H1 (cell line): ENCODE results near the gene CUX1. TPM values are rescaled to one million over a fixed set of nuclear protein-coding genes. Genes with fewer than 3 reads are reported as not detected.

Experiments used
- CTCF ChIA-PET: fragments of 300-600 bp; sonication (Branson Sonifier 250); formaldehyde crosslinking; loops from one replicate; lab custom pipeline; 2021; ENCODE audit not compliant: partially characterized antibody; lab: Charles Lee
- POLR2A ChIA-PET: fragments of 300-600 bp; sonication (Branson Sonifier 250); formaldehyde crosslinking; loops from one replicate; lab custom pipeline; 2021; ENCODE audit warnings: inconsistent platforms; ENCODE audit not compliant: partially characterized antibody; lab: Charles Lee
- DNase-seq, 2 experiments: peaks; one replicate each; pipeline versions ENCODE4 v3.0.0 to v3.0.0-alpha.2; 2010 to 2022; ENCODE audit warnings: low spot score in 2 of 2, low read depth in 1 of 2, mixed read lengths in 1 of 2
- FAIRE-seq: peaks from 2 replicates; lab custom pipeline; 2011; peaks lifted over from hg19 to GRCh38; lab: Jason Lieb, UNC
- H2AFZ ChIP-seq: 2 replicates; pipeline ENCODE4 v1.8.1; 2012; ENCODE audit warnings: low read length, inconsistent platforms
- H2AK5ac ChIP-seq: 2 replicates; pipeline ENCODE4 v1.6.1; 2013; ENCODE audit warnings: low read depth, low read length
- H2BK120ac ChIP-seq: replicated peaks from 2 replicates; pipeline ENCODE3; 2013; ENCODE audit warnings: low read depth, low read length, inconsistent platforms
- H2BK12ac ChIP-seq: 2 replicates; pipeline ENCODE4 v1.6.1; 2013; ENCODE audit warnings: low read depth, low read length
- H2BK15ac ChIP-seq: 2 replicates; pipeline ENCODE4 v1.6.1; 2013; ENCODE audit warnings: low read length
- H2BK20ac ChIP-seq: 2 replicates; pipeline ENCODE4 v1.6.1; 2013; ENCODE audit warnings: low read length
- H2BK5ac ChIP-seq: 2 replicates; pipeline ENCODE4 v1.6.1; 2013; ENCODE audit warnings: low read depth, low read length
- H3K14ac ChIP-seq: 2 replicates; pipeline ENCODE4 v1.6.1; 2013; ENCODE audit warnings: inconsistent platforms; ENCODE audit not compliant: insufficient read length
- H3K18ac ChIP-seq: 2 replicates; pipeline ENCODE4 v1.6.1; 2013; ENCODE audit warnings: low read length; ENCODE audit errors: extremely low read depth
- H3K23ac ChIP-seq: 2 replicates; pipeline ENCODE4 v1.6.1; 2013; ENCODE audit warnings: inconsistent platforms; ENCODE audit not compliant: insufficient read length
- H3K23me2 ChIP-seq: 2 replicates; pipeline ENCODE4 v1.6.1; 2013; ENCODE audit warnings: low read depth, low read length
- H3K27ac ChIP-seq: 2 replicates; pipeline ENCODE4 v1.6.1; 2011; ENCODE audit warnings: low read depth, low read length, inconsistent platforms
- H3K27me3 ChIP-seq, 4 experiments: replicated peaks in 1 of 4; 1 replicate in 1 of 4; 2 replicates in 3 of 4; pipeline versions ENCODE4 v1.6.1 to v1.8.1; 2011 to 2013; ENCODE audit warnings: low read length in 3 of 4, mild to moderate bottlenecking in 3 of 4, inconsistent platforms in 2 of 4, mixed read lengths in 2 of 4, moderate library complexity in 1 of 4; ENCODE audit not compliant: control insufficient read depth in 3 of 4, insufficient read depth in 3 of 4; ENCODE audit errors: extremely low read depth in 1 of 4
- H3K36me3 ChIP-seq, 4 experiments: 2 replicates each; pipeline versions ENCODE4 v1.6.1 to v1.8.1; 2011 to 2013; ENCODE audit warnings: mild to moderate bottlenecking in 4 of 4, low read length in 3 of 4, moderate library complexity in 2 of 4, control low read depth in 1 of 4, inconsistent platforms in 1 of 4; ENCODE audit not compliant: insufficient read depth in 4 of 4, control insufficient read depth in 2 of 4
- H3K4ac ChIP-seq: replicated peaks from 2 replicates; pipeline ENCODE3; 2013; ENCODE audit warnings: low read length, low read depth, mixed read lengths, inconsistent platforms; ENCODE audit not compliant: insufficient read length
- H3K4me1 ChIP-seq, 4 experiments: replicated peaks in 1 of 4; 1 replicate in 1 of 4; 2 replicates in 3 of 4; pipeline versions ENCODE4 v1.6.1 to v1.8.1; 2011 to 2013; ENCODE audit warnings: low read length in 3 of 4, inconsistent platforms in 2 of 4, mixed read lengths in 1 of 4; ENCODE audit not compliant: insufficient read depth in 4 of 4, control insufficient read depth in 3 of 4
- H3K4me2 ChIP-seq, 2 experiments: 2 replicates each; pipeline versions ENCODE4 v1.6.1 to v1.8.1; 2011 to 2013; ENCODE audit warnings: low read depth in 2 of 2, low read length in 2 of 2, control low read depth in 1 of 2, inconsistent platforms in 1 of 2, mild to moderate bottlenecking in 1 of 2; ENCODE audit not compliant: insufficient read depth in 1 of 2
- H3K4me3 ChIP-seq, 4 experiments: fragments of 200-600, 300-600 bp in 1 of 4; sonication (generic), shearing (Covaris generic), sonication (Bioruptor Twin) in 1 of 4; 2 replicates each; pipeline versions ENCODE4 v1.5.1 to v1.8.1; 2011 to 2016; ENCODE audit warnings: low read length in 4 of 4, low read depth in 3 of 4, control low read depth in 2 of 4, inconsistent platforms in 2 of 4, mild to moderate bottlenecking in 2 of 4, mixed read lengths in 1 of 4, moderate library complexity in 1 of 4; ENCODE audit not compliant: insufficient read depth in 2 of 4; ENCODE audit errors: extremely low read depth in 1 of 4
- H3K56ac ChIP-seq: replicated peaks from 2 replicates; pipeline ENCODE3; 2013; ENCODE audit warnings: low read depth, mild to moderate bottlenecking, mixed read lengths, low read length, inconsistent platforms; ENCODE audit not compliant: insufficient read length
- H3K79me1 ChIP-seq: 2 replicates; pipeline ENCODE4 v1.6.1; 2013; ENCODE audit warnings: low read depth, low read length, control low read depth
- H3K79me2 ChIP-seq, 2 experiments: 2 replicates each; pipeline versions ENCODE4 v1.6.1 to v1.8.1; 2012 to 2013; ENCODE audit warnings: low read length in 2 of 2, mild to moderate bottlenecking in 2 of 2, inconsistent platforms in 1 of 2; ENCODE audit not compliant: insufficient read depth in 2 of 2, control insufficient read depth in 1 of 2
- H3K9ac ChIP-seq, 4 experiments: replicated peaks in 1 of 4; 1 replicate in 1 of 4; 2 replicates in 3 of 4; pipeline versions ENCODE4 v1.6.1 to v1.8.1; 2011 to 2013; ENCODE audit warnings: low read depth in 3 of 4, low read length in 3 of 4, control low read depth in 2 of 4, mild to moderate bottlenecking in 2 of 4, moderate library complexity in 2 of 4, inconsistent platforms in 1 of 4; ENCODE audit errors: extremely low read depth in 1 of 4
- H3K9me3 ChIP-seq, 2 experiments: 2 replicates each; pipeline versions ENCODE4 v1.6.1 to v1.8.1; 2012 to 2013; ENCODE audit warnings: mild to moderate bottlenecking in 2 of 2, moderate library complexity in 2 of 2, control low read depth in 1 of 2, inconsistent platforms in 1 of 2, low read depth in 1 of 2, low read length in 1 of 2, mixed read lengths in 1 of 2; ENCODE audit not compliant: insufficient read depth in 2 of 2
- H4K20me1 ChIP-seq, 2 experiments: replicated peaks in 1 of 2; 2 replicates each; pipeline versions ENCODE3 to v1.8.1; 2011 to 2013; ENCODE audit warnings: inconsistent platforms in 2 of 2, low read length in 2 of 2, mild to moderate bottlenecking in 1 of 2; ENCODE audit not compliant: insufficient read depth in 2 of 2, control insufficient read depth in 1 of 2
- H4K5ac ChIP-seq: 2 replicates; pipeline ENCODE4 v1.6.1; 2013; ENCODE audit warnings: low read length, low read depth, mixed read lengths, inconsistent platforms; ENCODE audit not compliant: insufficient read length
- H4K8ac ChIP-seq: 2 replicates; pipeline ENCODE4 v1.8.0; 2013; ENCODE audit warnings: mild to moderate bottlenecking, moderate library complexity, low read length, inconsistent platforms; ENCODE audit not compliant: insufficient read depth; ENCODE audit errors: extremely low read depth
- H4K91ac ChIP-seq: replicated peaks from 2 replicates; pipeline ENCODE3; 2013; ENCODE audit warnings: low read length, mixed read lengths, inconsistent platforms; ENCODE audit not compliant: insufficient read length
- CHD1 ChIP-seq: IDR thresholded peaks from 2 replicates; pipeline ENCODE4 v1.6.1; 2012; ENCODE audit warnings: low read depth, low read length, improper control_type of control experiment
- EGR1 ChIP-seq: IDR thresholded peaks from 2 replicates; pipeline ENCODE4 v1.6.1; 2011; ENCODE audit warnings: low read depth, low read length, borderline replicate concordance
- EZH2 ChIP-seq: fragments of 200-600 bp; sonication (generic); IDR thresholded peaks from 2 replicates; pipeline ENCODE4 v1.7.1; 2012; ENCODE audit warnings: low read depth, mild to moderate bottlenecking, moderate library complexity, low read length, inconsistent platforms; ENCODE audit not compliant: severe bottlenecking
- HDAC2 ChIP-seq, 2 experiments: fragments of 300-600 bp in 1 of 2; sonication (generic) in 1 of 2; IDR thresholded peaks; 2 replicates each; pipeline ENCODE4 v1.6.1; 2011 to 2012; ENCODE audit warnings: low read depth in 2 of 2, low read length in 2 of 2, mild to moderate bottlenecking in 2 of 2, moderate library complexity in 2 of 2, borderline replicate concordance in 1 of 2, inconsistent platforms in 1 of 2
- HDAC6 ChIP-seq: IDR thresholded peaks from one replicate; pipeline ENCODE4 v1.7.1; 2012; ENCODE audit warnings: low read depth, mild to moderate bottlenecking, inconsistent platforms, low read length, moderate library complexity
- JUN ChIP-seq: IDR thresholded peaks from 2 replicates; pipeline ENCODE4 v1.6.1; 2011; ENCODE audit warnings: low read depth, mild to moderate bottlenecking, improper control_type of control experiment, low read length
- MAFK ChIP-seq: IDR thresholded peaks from 2 replicates; pipeline ENCODE4 v1.6.1; 2012; ENCODE audit warnings: low read depth, mild to moderate bottlenecking, improper control_type of control experiment, low read length
- NANOG ChIP-seq: IDR thresholded peaks from 2 replicates; pipeline ENCODE4 v1.6.1; 2011; ENCODE audit warnings: low read length, low read depth, mild to moderate bottlenecking, inconsistent platforms; ENCODE audit not compliant: insufficient read depth, poor library complexity, severe bottlenecking
- POLR2A ChIP-seq, 2 experiments: IDR thresholded peaks; 1 replicate in 1 of 2; 2 replicates in 1 of 2; pipeline ENCODE4 v1.6.1; 2011; ENCODE audit warnings: low read depth in 2 of 2, low read length in 2 of 2, mild to moderate bottlenecking in 2 of 2; ENCODE audit errors: control extremely low read depth in 1 of 2
- SRF ChIP-seq: IDR thresholded peaks from 2 replicates; pipeline ENCODE4 v1.6.1; 2011; ENCODE audit warnings: mild to moderate bottlenecking, low read depth, low read length, moderate library complexity
- TAF1 ChIP-seq: IDR thresholded peaks from 2 replicates; pipeline ENCODE4 v1.6.1; 2011; ENCODE audit warnings: mild to moderate bottlenecking, low read depth, low read length
- TEAD4 ChIP-seq: IDR thresholded peaks from 2 replicates; pipeline ENCODE4 v1.6.1; 2012; ENCODE audit warnings: low read depth, low read length, inconsistent platforms, mixed read lengths
- YY1 ChIP-seq: IDR thresholded peaks from 2 replicates; pipeline ENCODE4 v1.6.1; 2011; ENCODE audit warnings: low read depth, mild to moderate bottlenecking, low read length
- WGBS, 2 experiments: shearing (Covaris generic) in 1 of 2; methylation state at CpG; one replicate each; pipeline versions ENCODE4 v1.1.6 to v1.1.7; 2013 to 2015; ENCODE audit warnings: low lambda C conversion rate in 2 of 2, mixed read lengths in 2 of 2, inconsistent platforms in 1 of 2, low coverage in 1 of 2, missing lambda C conversion rate in 1 of 2; ENCODE audit not compliant: insufficient replicate concordance in 2 of 2, insufficient coverage in 1 of 2, insufficient read length in 1 of 2; ENCODE audit errors: extremely low coverage in 1 of 2, missing lambda C conversion rate in 1 of 2; 5-methylcytosine and 5-hydroxymethylcytosine counted together
- polyA plus RNA-seq, 7 experiments: library from polyadenylated mRNA; depleted of rRNA in 3 of 7; stranded (reverse) in 5 of 7; unstranded in 2 of 7; fragments of >200 nt in 5 of 7; fragments of 200-250 nt in 2 of 7; gene quantifications; 1 replicate in 5 of 7; 2 replicates in 1 of 7; 4 replicates in 1 of 7; pipeline versions ENCODE4 v1.2.1 to v1.2.3, GENCODE V29; 2011 to 2013; ENCODE audit warnings: missing spikeins in 2 of 7, mixed read lengths in 2 of 7
- total RNA-seq: library from RNA; stranded (reverse); fragmentation: NEBNext Ultra II Directional; extraction: Animal tissue kit (Norgen Biotek cat#: 25700); gene quantifications from 2 replicates; pipeline ENCODE4 v1.2.1, GENCODE V29; 2021

CUX1 gene
- total and polyA plus RNA-seq, 2 of the 8 experiments (the other 6 are each of a cell fraction or from before 2014, with no cell fraction given), result 21.6 to 65.9 TPM

DNA sequence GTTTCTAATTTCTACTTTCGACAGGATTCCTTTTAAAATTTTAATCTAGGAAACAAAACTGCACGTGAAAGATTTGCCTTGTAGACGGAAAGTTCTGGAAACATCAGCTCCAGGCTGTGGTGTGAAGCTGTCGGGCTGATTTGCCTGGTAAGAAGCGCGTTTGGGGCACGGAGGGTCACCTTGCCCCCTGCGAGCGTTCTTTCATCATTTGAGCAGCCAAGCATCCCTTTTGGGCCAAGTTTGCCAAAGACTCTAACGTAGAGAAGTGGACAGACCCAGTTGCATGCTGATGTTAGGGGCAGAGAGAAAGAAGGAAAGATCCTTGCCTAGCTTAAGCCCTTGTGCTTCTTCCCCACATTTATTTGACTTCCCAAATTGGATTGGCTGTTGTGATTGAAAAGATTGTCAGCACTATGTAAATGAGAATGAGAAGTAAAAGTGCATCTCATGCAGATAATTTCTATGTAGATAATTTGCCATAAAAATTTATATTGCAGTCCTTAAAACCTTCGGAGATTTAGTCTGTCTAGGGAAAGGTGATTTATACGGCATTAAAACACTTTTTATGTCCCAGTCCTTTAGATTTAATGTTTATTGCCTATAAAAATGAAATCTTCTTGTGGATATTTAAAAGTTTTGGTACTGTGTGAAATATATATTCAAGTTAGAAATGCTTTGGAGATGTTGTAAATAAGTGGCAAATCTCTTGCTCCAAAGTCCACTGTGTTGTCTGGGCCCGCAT is 76.1 kb downstream of the CUX1 start:
- peaks cover 6 to 96% of the 10 kb centered on the region in 2 experiments for H3K79me2 ChIP-seq
- H2BK5ac ChIP-seq, result no peak overlapping the region
- peak overlapping the region; percentile 30 for H4K91ac ChIP-seq
- no peak overlapping the region for H3K4me2 ChIP-seq
- POLR2A ChIA-PET, result interaction anchor here (0.5 to 1.0 kb wide), 3 partner anchors 8 to 66 kb away, joined by 3 to 4 read pairs (median 3); no protein-coding TSS in a partner anchor
- DNase-seq (no peak), FAIRE-seq (no peak)
- CTCF ChIA-PET, result interaction anchor here (1.0 to 1.4 kb wide), 4 partner anchors 13 to 31 kb away, joined by 3 to 4 read pairs (median 3); no protein-coding TSS in a partner anchor
- H3K79me1 ChIP-seq, result peaks cover 3% of the 10 kb centered on the region
- H2BK12ac ChIP-seq, result peak overlapping the region; percentile 43; the same call in 1 of the 2 replicates
- H3K23me2 ChIP-seq, result no peaks in the 10 kb centered on the region
- H2BK120ac ChIP-seq, result no peak overlapping the region
- no peak overlapping the region for H3K4ac ChIP-seq
- H4K20me1 ChIP-seq, result peaks cover 18 to 23% of the 10 kb centered on the region in 2 experiments
- H2BK15ac ChIP-seq, result no peak overlapping the region
- no peak overlapping the region for H4K8ac ChIP-seq
- H3K36me3 ChIP-seq, result no peaks in the 10 kb centered on the region
- H3K27ac ChIP-seq, result no peak overlapping the region
- no peaks in the 10 kb centered on the region for H3K27me3 ChIP-seq
- H2BK20ac ChIP-seq, result no peak overlapping the region
- H3K4me3 ChIP-seq, result no peak overlapping the region
- H3K9ac ChIP-seq, result no peak overlapping the region
- no peak overlapping the region for H3K14ac ChIP-seq
- peaks cover 0 to 7% (median 5%) of the 10 kb centered on the region in 4 experiments; a peak in 6 of 7 replicates for H3K4me1 ChIP-seq
- no peak overlapping the region; the same call in 1 of the 2 replicates for H3K18ac ChIP-seq
- H3K56ac ChIP-seq, result no peak overlapping the region
- H4K5ac ChIP-seq, result no peak overlapping the region
- WGBS, 2 experiments, result 95% methylated on average over 13 of the region's 13 CpGs; no CpG with 5 or more reads in 1 of the 2 experiments
- no peak overlapping the region for H2AK5ac ChIP-seq
- no peaks in the 10 kb centered on the region for H3K9me3 ChIP-seq
- no peak overlapping the region for H2AFZ ChIP-seq
- H3K23ac ChIP-seq, result no peak overlapping the region
- TF ChIP-seq JUN (no peak), TAF1 (no peak), YY1 (no peak), EZH2 (no peak), POLR2A (IDR thresholded peaks at IDR 0.05; ENCODE audit: control extremely low read depth in 1 of 2, low read depth in 2 of 2, low read length in 2 of 2) (no peak), EGR1 (no peak), CHD1 (no peak), HDAC6 (no peak), NANOG (no peak), TEAD4 (no peak), HDAC2 (IDR thresholded peaks at IDR 0.05; ENCODE audit: borderline replicate concordance in 1 of 2, low read depth in 2 of 2, low read length in 2 of 2) (no peak), MAFK (no peak), SRF (no peak)
